ENCODE measurements around the gene THBD. TPM values are rescaled to one million over a fixed set of nuclear protein-coding genes. Genes with fewer than 3 reads are reported as not detected.

The THBD gene
- total and polyA plus RNA-seq, 2 experiments from 2014 or later, result 0.10 to 0.97 TPM

DNA sequence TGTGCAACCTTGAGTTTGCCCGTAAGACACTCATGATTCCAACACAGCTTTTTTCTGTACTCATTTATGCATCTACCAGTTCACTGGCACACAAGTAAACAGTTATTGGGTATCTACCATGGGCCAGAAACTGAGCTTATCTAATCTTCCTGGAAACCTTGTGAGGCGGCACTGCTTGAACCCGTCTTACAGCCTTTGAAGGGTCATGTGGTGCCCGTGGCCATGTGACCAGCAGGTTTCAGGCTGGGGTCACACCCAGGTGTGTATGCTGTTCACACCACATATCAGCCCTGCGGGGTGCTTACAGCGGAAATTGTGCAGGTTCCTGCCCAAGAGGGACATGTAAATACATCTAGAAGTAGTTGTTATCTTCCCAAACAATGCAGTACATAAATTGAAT is 6.1 kb downstream of the THBD start:
- H3K9me3 Mint-ChIP-seq, result peaks cover 4% of the 10 kb centered on the region; the same call in 2 of the 3 replicates
- ATAC-seq, result no peak
- peaks cover 48% of the 10 kb centered on the region for H3K4me1 Mint-ChIP-seq
- peaks cover 4% of the 10 kb centered on the region; the same call in 1 of the 3 replicates for H3K36me3 Mint-ChIP-seq (ENCODE audit: low read depth)
- no peak overlapping the region for H3K4me2 ChIP-seq
- H3K4me3 ChIP-seq, result no peak overlapping the region
- TF ChIP-seq CTCF (conservative IDR thresholded peaks at IDR 0.05; ENCODE audit: low read depth in 2 of 2) (peak; percentile 20 to 32; a peak in 1 of 4 replicates), POLR2AphosphoS5 (IDR thresholded peaks at IDR 0.05; ENCODE audit: low read depth) (no peak)
- H3K9me2 ChIP-seq (ENCODE audit: insufficient read depth), result peaks cover 5% of the 10 kb centered on the region; the same call in 1 of the 2 replicates
- H3K27me3 Mint-ChIP-seq (ENCODE audit: insufficient read depth, low read depth, poor library complexity), result peaks cover 31% of the 10 kb centered on the region
- H3K4me3 Mint-ChIP-seq, result no peak overlapping the region
- H3F3A ChIP-seq (replicated peaks; ENCODE audit: low read depth), result no peaks in the 10 kb centered on the region
- no peaks in the 10 kb centered on the region for H4K20me1 ChIP-seq (replicated peaks; ENCODE audit: insufficient read depth)
- H3K27ac Mint-ChIP-seq, result no peak overlapping the region
- DNase-seq (ENCODE audit: low spot score), result no peak
- H2AFZ ChIP-seq, result no peak overlapping the region
- H3K79me2 ChIP-seq (replicated peaks; ENCODE audit: insufficient read depth), result no peaks in the 10 kb centered on the region
- peaks cover 28% of the 10 kb centered on the region for H3K4me1 ChIP-seq (ENCODE audit: insufficient read depth)
- no peaks in the 10 kb centered on the region; the same call in 1 of the 2 replicates for H3K36me3 ChIP-seq (ENCODE audit: insufficient read depth)
- H3K27me3 ChIP-seq (ENCODE audit: insufficient read depth), result peaks cover 47% of the 10 kb centered on the region
- no peak overlapping the region for H3K27ac ChIP-seq (ENCODE audit: low read depth)

GRCh38 chr20:23042270-23042669 is 7.2 kb downstream of the THBD start:
- H3K27me3 ChIP-seq (ENCODE audit: insufficient read depth), result peaks cover 47% of the 10 kb centered on the region
- peaks cover 5% of the 10 kb centered on the region; the same call in 1 of the 2 replicates for H3K9me2 ChIP-seq (ENCODE audit: insufficient read depth)
- ATAC-seq, result peak; percentile 78
- no peak for TF ChIP-seq CTCF (conservative IDR thresholded peaks at IDR 0.05; ENCODE audit: low read depth in 2 of 2)
- H3K36me3 Mint-ChIP-seq (ENCODE audit: low read depth), result peaks cover 4% of the 10 kb centered on the region; the same call in 1 of the 3 replicates
- no peaks in the 10 kb centered on the region for H3K79me2 ChIP-seq (replicated peaks; ENCODE audit: insufficient read depth)
- peaks cover 4% of the 10 kb centered on the region; the same call in 2 of the 3 replicates for H3K9me3 Mint-ChIP-seq
- H2AFZ ChIP-seq, result no peak overlapping the region
- H3K4me3 ChIP-seq, result no peak overlapping the region
- H3K4me3 Mint-ChIP-seq, result no peak overlapping the region
- no peaks in the 10 kb centered on the region for H3K36me3 ChIP-seq (ENCODE audit: insufficient read depth)
- H3K27ac ChIP-seq (ENCODE audit: low read depth), result no peak overlapping the region
- peaks cover 48% of the 10 kb centered on the region for H3K4me1 Mint-ChIP-seq
- H3F3A ChIP-seq (replicated peaks; ENCODE audit: low read depth), result no peaks in the 10 kb centered on the region
- H3K4me2 ChIP-seq, result peak overlapping the region; percentile 17
- peaks cover 28% of the 10 kb centered on the region for H3K4me1 ChIP-seq (ENCODE audit: insufficient read depth)
- no peak overlapping the region for H3K27ac Mint-ChIP-seq
- no peaks in the 10 kb centered on the region for H4K20me1 ChIP-seq (replicated peaks; ENCODE audit: insufficient read depth)
- DNase-seq (ENCODE audit: low spot score), result no peak
- peaks cover 27% of the 10 kb centered on the region for H3K27me3 Mint-ChIP-seq (ENCODE audit: insufficient read depth, low read depth, poor library complexity)

- H3K4me2 ChIP-seq, result no peak overlapping the region
- H3K27me3 Mint-ChIP-seq (ENCODE audit: insufficient read depth, low read depth, poor library complexity), result peaks cover 36% of the 10 kb centered on the region
- DNase-seq (ENCODE audit: low spot score), result no peak
- no peak for TF ChIP-seq EZH2 (IDR thresholded peaks at IDR 0.05; ENCODE audit: low read depth, unreplicated experiment)
- TF ChIP-seq ZNF331 (CRISPR knock-in tag; IDR thresholded peaks at IDR 0.05; ENCODE audit: low read depth), result no peak
- no peak for TF ChIP-seq JUNB (IDR thresholded peaks at IDR 0.05; ENCODE audit: unreplicated experiment)
- no peak for TF ChIP-seq POLR2AphosphoS5 (IDR thresholded peaks at IDR 0.05; ENCODE audit: low read depth)
- TF ChIP-seq CTCF (conservative IDR thresholded peaks at IDR 0.05; ENCODE audit: low read depth in 2 of 2), result no peak
- no peak for TF ChIP-seq REST (IDR thresholded peaks at IDR 0.05; ENCODE audit: unreplicated experiment)
Measured at GRCh38 chr20:23039885-23040508, 9.5 kb downstream of the THBD start.

More at GRCh38 chr20:23039885-23040508, 9.5 kb downstream of the THBD start:
- no peak for ATAC-seq
- Mint-ChIP-seq H3K4me3 (no peak overlapping the region), H3K36me3 (ENCODE audit: low read depth) (no peaks in the 10 kb centered on the region), H3K9me3 (no peaks in the 10 kb centered on the region), H3K4me1 (peaks cover 41% of the 10 kb centered on the region), H3K27ac (no peak overlapping the region)
- Histone ChIP-seq H3K4me3 (no peak overlapping the region), H3F3A (replicated peaks; ENCODE audit: low read depth) (no peaks in the 10 kb centered on the region), H3K4me1 (ENCODE audit: insufficient read depth) (peaks cover 28% of the 10 kb centered on the region), H3K79me2 (replicated peaks; ENCODE audit: insufficient read depth) (no peaks in the 10 kb centered on the region), H3K27ac (ENCODE audit: low read depth) (no peak overlapping the region), H2AFZ (no peak overlapping the region), H4K20me1 (replicated peaks; ENCODE audit: insufficient read depth) (no peaks in the 10 kb centered on the region), H3K36me3 (ENCODE audit: insufficient read depth) (no peaks in the 10 kb centered on the region), H3K9me2 (ENCODE audit: insufficient read depth) (peaks cover 5% of the 10 kb centered on the region; the same call in 1 of the 2 replicates), H3K27me3 (ENCODE audit: insufficient read depth) (peaks cover 47% of the 10 kb centered on the region)
